Keratinocyte (primary cell): ENCODE measurements around the gene GPR137B.

Experiments
- EZH2 ChIP-seq: IDR thresholded peaks from one replicate; pipeline ENCODE4 v1.6.1; 2012; ENCODE audit warnings: inconsistent platforms, mild to moderate bottlenecking, low read length, moderate library complexity
- TF ChIP-seq, protein P1 (sequence below), 3 experiments: IDR thresholded peaks in 1 of 3; conservative IDR thresholded peaks in 1 of 3; optimal IDR thresholded peaks in 1 of 3; 2 replicates in 2 of 3; 3 replicates in 1 of 3; pipeline versions ENCODE3 to v1.5.1; 2011; ENCODE audit warnings: low read length in 3 of 3, mild to moderate bottlenecking in 3 of 3, moderate library complexity in 2 of 3, control low read depth in 1 of 3, inconsistent platforms in 1 of 3; ENCODE audit not compliant: insufficient read depth in 2 of 3; ENCODE audit errors: extremely low read depth in 1 of 3

DNA sequence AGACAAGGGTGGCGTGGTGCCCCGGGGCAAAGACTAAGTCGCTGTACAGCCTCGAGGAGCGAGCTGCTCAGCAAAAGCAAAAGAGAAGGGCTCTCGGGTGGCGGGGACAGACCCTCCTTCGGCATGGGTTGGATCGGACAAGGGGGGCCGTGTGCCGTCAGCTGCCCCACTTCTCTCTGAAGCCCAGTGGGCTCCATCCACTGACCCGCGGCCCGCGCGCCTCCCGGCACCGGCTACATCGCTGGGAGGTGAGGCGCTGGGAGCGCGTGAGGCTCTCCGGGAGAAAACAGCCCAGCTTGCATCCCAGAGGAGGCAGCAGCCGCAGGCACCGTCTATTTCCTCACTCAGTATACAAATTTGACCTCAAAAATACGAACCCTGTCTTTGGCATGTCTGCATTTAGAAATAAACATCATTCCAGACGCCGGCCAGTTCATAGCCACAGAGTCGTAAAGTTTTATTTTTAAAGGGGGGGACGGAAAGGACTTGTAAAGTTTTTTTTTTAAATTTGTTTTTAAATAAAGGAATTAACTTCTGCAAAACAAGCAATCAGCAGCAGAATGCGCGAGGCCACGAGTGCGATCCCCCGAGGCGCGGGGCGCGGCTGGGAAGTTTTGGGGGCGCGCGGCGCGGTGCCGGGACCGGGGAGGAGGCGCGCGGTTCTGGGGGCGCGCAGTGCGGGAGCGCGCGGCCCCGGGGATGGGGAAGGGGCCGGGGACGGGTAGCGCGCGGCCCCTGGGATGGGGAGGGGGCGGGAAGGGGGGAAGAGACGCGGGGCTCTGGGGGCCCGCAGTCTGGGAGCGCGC, 689 bp upstream of the GPR137B start:
- TF ChIP-seq, protein P1, sequence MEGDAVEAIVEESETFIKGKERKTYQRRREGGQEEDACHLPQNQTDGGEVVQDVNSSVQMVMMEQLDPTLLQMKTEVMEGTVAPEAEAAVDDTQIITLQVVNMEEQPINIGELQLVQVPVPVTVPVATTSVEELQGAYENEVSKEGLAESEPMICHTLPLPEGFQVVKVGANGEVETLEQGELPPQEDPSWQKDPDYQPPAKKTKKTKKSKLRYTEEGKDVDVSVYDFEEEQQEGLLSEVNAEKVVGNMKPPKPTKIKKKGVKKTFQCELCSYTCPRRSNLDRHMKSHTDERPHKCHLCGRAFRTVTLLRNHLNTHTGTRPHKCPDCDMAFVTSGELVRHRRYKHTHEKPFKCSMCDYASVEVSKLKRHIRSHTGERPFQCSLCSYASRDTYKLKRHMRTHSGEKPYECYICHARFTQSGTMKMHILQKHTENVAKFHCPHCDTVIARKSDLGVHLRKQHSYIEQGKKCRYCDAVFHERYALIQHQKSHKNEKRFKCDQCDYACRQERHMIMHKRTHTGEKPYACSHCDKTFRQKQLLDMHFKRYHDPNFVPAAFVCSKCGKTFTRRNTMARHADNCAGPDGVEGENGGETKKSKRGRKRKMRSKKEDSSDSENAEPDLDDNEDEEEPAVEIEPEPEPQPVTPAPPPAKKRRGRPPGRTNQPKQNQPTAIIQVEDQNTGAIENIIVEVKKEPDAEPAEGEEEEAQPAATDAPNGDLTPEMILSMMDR (optimal IDR thresholded peaks at IDR 0.05 in 1 of 3, IDR thresholded peaks at IDR 0.05 in 1 of 3, conservative IDR thresholded peaks at IDR 0.05 in 1 of 3; ENCODE audit: extremely low read depth in 1 of 3, insufficient read depth in 2 of 3, low read length in 3 of 3), result no peak
- no peak for TF ChIP-seq EZH2
